ENCODE results near the gene PIGM. TPM values are rescaled to one million over a fixed set of nuclear protein-coding genes. Genes with fewer than 3 reads are reported as not detected.

PIGM gene
- total and polyA plus RNA-seq, 2 of the 13 experiments (the other 11 are each of a cell fraction or from before 2014, with no cell fraction given): 3.4 to 4.6 TPM

GRCh38 chr1:160052936-160053335 is 21.1 kb upstream of the PIGM start (continued):
- no peak for TF ChIP-seq SNAI1 (CRISPR knock-in tag; IDR thresholded peaks at IDR 0.05; ENCODE audit: borderline replicate concordance)

- peaks cover 97% of the 10 kb centered on the region for H3K4me1 ChIP-seq (ENCODE audit: insufficient read depth, low read length)
- TF ChIP-seq AKNA (CRISPR knock-in tag; IDR thresholded peaks at IDR 0.05; ENCODE audit: borderline replicate concordance) (no peak), KDM2A (CRISPR knock-in tag; IDR thresholded peaks at IDR 0.05; ENCODE audit: borderline replicate concordance, low read depth) (no peak), ZFP37 (CRISPR knock-in tag; IDR thresholded peaks at IDR 0.05; ENCODE audit: borderline replicate concordance) (no peak), MXI1 (IDR thresholded peaks at IDR 0.05; ENCODE audit: borderline replicate concordance, low read depth, low read length) (no peak), NR2F6 (IDR thresholded peaks at IDR 0.05) (no peak), NR2F6 (CRISPR knock-in tag; IDR thresholded peaks at IDR 0.05) (no peak), ZSCAN22 (CRISPR knock-in tag; IDR thresholded peaks at IDR 0.05) (no peak)
- POLR2A ChIA-PET: no interaction called here
- intact Hi-C loops (cut with micrococcal nuclease; ENCODE audit: unreplicated experiment) (no loop called here), in situ Hi-C loops (cut with HindIII; ENCODE audit: extremely low pct_ligation_motif_present, low pct_unique_long_range_greater_than_20kb) (no loop called here)
- H3K27ac ChIP-seq (ENCODE audit: extremely low read length, insufficient read depth, low read length): no peak overlapping the region
- DNase-seq (ENCODE audit: low spot score): no peak
- FAIRE-seq: no peak
- no peak overlapping the region for H3K4me2 ChIP-seq (ENCODE audit: low read depth, low read length)
- H4K20me1 ChIP-seq (ENCODE audit: insufficient read depth, low read length): no peaks in the 10 kb centered on the region
- no peaks in the 10 kb centered on the region for H3K79me2 ChIP-seq (ENCODE audit: insufficient read depth, low read length)
- ATAC-seq: no peak
- no peak overlapping the region for H3K9ac ChIP-seq (ENCODE audit: insufficient read depth, low read depth, low read length)
- H3K4me3 ChIP-seq (replicated peaks in 1 of 3; ENCODE audit: insufficient read depth in 1 of 3, low read depth in 2 of 3, low read length in 3 of 3): no peak overlapping the region
- no peak overlapping the region for H2AFZ ChIP-seq (ENCODE audit: low read length)
- H3K36me3 ChIP-seq (replicated peaks in 1 of 2; ENCODE audit: control insufficient read depth in 1 of 2, insufficient read depth in 2 of 2, low read length in 2 of 2): no peaks in the 10 kb centered on the region
- H3K9me3 ChIP-seq (ENCODE audit: low read length): no peaks in the 10 kb centered on the region
- 93% methylated on average over 1 of the region's 1 CpG for WGBS (ENCODE audit: low lambda C conversion rate)
- CTCF ChIA-PET (ENCODE audit: low intra/inter-chr PET ratio, low total read pairs): no interaction called here
- no peaks in the 10 kb centered on the region for H3K27me3 ChIP-seq (ENCODE audit: control insufficient read depth in 1 of 2, insufficient read depth in 2 of 2, low read length in 2 of 2)
- no TSS peak for BruUV-seq (replicated peaks)
Measured at GRCh38 chr1:160050619-160051018, 18.8 kb upstream of the PIGM start.
